Measurements from ENCODE around the gene FAM240B.

Gene FAM240B

DNA sequence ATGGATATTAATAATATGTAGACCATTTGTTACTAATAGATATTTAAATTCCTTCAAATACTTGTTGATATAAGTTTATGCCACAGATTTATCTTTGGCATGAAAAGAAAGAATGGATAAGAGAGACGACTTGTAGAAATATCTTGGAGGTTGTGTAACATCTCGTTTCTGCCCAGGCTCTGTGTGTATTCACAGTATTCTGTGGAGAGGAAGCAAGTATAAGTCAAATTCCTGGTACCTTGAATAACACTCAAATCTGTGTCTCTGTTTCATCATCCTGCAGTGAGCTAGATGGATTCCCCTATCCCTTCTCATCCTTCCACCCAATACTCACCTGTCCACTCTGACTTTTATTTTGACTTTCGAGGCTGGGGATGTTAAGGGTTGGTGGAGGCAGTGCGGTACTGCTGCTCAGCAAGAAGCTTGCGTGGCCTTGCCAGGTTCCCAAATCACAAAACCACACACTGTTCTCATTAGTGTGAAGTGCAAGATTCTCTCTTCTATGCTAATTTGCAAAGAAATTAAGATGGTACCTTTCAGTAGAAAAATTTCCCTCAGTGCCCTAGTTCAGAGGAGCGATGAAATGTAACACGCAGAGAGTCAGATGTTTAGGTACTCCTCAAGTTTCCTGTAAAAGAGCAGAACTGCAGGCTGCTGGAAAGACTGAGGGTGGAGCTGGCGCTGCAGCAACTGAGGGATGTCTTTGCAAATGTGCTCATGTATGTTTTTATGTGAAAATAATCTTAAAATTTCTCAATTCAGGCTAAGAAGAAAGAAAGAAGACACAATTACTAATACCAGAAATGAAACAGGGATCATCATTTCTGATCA is 57.0 kb downstream of the FAM240B start:
- DNase-seq, result no peak

DNA sequence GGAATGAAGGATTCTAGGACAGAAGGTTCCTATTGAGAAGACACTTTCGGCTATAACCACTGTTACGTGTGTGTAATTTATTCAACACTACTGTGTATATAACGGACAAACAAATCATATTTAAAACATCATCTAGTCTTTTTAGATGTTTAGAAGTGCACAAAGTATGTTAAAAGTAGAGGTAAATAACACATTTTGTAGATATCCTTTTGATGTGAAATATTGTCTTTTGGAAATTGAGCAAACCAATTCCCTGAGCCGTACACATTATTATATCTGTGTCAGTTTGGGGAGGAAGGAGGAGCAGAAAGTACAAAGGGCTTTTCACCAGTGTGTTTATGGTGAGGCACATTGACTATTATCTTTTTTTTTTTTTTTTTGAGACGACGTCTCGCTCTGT is 60.4 kb downstream of the FAM240B start:
- no peak for DNase-seq

DNA sequence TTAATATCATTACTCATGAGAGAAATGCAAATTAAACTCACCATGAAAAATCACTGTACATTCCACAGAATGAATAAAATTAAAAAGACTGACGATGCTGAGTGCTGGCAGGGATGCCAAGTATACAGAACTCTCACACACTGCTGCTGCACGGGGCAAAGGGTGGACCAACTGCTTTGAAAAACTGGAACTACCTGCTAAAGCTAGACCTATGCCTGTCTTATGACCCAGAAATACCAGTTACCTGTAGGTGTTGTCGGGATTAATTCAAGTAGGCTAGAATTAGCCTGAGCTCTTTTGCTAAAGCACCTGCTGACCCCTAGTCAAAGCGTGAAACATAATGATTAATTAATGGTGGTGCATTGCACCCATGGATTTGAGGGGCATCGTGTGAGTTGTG is 63.0 kb downstream of the FAM240B start:
- no peak for DNase-seq

DNA sequence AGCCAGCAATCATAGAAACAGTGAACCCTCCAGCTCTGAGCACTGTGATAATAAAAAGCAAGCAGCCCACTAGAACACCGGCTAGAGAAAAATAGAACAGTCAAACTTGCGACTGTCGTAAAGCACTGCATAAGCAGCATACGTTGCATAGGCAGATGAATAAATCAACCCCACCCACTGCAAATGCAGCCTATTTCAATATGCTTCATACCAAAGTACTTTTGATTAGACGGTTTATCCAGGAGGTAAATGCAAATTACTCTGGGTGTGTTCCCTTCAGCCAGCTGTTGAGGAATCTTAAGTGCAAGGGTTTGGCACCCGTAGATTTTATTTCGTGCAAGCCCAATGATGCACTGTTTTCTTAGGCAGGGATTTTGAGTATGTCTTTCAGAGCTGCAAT is 67.4 kb downstream of the FAM240B start:
- no peak for DNase-seq

DNA sequence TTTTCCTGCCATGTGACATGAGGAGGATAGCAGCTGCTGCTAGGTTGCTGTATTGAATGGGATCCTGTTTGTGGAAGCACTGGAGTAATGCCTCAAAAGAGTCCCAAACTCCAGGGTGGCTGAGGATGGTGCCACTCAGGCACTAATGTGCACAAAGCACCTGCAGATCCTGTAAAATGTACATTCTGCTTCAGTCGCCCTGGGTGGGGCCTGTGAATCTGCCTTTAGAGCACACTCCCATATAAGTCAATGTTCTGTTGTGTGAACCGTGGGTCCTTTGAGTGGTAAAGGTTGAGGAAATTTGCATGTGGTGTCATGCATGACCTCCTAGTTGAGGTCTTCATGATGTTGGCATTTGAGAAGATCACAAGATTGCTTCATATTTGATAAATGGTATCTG is 67.9 kb downstream of the FAM240B start:
- no peak for DNase-seq

DNA sequence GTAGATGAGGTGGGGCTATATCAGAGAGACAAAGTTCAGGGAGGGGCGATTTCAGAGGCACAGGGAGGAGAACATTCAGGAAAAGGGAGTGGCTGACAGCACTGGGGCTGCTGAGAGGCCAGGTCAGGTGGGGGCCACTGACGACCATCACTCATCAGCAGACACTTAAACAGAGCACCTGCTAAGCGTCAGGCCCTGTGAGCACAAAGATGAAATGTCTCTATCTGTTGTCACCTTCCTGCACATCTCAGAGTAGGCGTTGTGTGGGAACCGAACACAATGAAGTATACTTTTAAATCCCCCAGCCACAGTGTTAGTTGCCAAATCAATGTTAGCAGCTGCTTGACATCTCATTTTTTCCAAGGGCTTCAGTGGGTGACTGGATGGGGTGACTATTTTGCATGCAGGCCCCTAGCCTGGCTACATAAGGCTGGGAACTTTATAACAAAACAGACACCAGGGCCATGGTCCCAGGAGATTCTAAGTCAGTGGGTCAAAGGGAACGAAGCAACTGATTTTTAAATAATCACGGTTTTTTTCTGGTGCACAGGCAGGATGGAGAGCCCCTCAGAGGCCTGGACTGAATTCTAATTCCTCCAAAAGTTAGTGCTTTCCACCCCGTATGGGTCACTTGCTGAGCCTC is 68.4 kb downstream of the FAM240B start:
- DNase-seq, result no peak

DNA sequence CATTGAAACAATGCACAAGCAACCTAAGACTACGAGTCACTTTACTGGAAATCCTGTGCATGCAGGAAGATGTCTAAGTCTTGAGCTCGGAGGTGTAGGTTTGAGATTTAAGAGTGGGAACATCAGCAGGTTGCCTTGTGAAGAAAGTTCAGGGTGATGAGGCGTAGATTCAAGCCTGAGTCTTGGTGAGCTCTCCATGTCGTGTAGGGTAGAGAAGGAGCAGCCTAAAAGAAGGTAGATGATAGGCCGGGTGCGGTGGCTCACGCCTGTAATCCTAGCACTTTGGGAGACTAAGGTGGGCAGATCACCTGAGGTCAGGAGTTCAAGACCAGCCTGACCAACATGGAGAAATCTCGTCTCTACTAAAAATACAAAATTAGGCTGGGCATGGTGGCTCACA is 69.4 kb downstream of the FAM240B start:
- no peak for DNase-seq

DNA sequence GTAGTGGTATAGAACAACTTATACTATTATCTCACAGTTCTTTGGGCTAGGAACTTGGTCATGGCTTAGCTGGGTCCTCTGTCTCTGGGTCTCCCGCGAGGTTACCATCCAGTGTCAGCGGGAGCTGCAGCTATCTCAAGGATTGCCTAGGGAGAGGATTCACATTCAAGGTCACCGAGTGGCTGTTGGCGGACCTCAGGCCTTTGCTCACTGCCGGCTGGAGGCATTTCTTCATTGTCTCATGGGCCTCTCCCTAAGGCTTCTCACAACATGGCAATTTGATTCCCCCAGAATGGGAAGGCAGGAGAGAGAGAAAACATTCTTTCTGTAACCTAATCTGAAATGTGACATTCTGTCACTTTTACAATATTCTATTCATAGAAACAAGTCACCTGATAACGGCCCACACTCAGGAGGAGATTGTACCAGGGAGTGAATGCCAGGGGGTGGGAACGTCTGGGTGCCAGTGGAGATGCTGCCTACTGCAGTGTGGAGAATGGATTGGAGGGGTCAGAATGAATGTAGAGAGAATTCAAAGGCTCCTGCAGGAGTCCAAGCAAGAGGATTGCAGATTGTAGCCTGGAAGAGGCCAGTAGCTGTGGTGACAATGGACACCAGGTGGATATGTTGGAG is 70.1 kb downstream of the FAM240B start:
- DNase-seq, result no peak

DNA sequence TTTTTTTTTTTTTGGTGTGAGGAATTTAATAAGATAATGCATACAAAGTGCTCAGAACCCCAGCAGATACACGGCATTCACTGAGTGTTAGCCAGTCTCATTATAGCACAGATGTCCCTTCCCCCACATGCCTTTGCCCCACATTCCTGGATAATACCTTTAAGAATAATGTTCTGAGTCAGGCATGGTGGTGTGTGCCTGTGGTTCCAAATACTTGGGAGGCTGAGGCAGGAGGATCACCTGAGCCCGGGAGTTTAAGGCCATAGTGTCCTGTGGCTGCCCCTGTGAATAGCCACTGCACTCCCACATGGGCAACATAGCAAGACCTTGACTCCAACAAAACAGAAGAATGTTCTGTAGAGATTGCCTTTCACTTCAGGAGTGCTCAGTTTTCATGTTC is 75.3 kb downstream of the FAM240B start:
- DNase-seq, result no peak

Data from activated CD4-positive, alpha-beta T cell treated with anti-CD3 and anti-CD28 coated beads, Interleukin-2, Interleukin-6, amounts not matched to agents 100 ng/mL and 50 ng/mL, durations not matched to agents 16 hours and 8 hours (primary cell).